Measurements from ENCODE around the gene ZBTB18. TPM values are rescaled to one million over a fixed set of nuclear protein-coding genes. Genes with fewer than 3 reads are reported as not detected.

The ZBTB18 gene
- total RNA-seq, 1 experiment from 2014 or later = 12.1 TPM

GRCh38 chr1:244095529-244095911 lies 44.4 kb downstream of the ZBTB18 start:
- H3K4me1 Mint-ChIP-seq = peaks cover 5 to 6% of the 10 kb centered on the region in 2 experiments
- H4K20me1 ChIP-seq (ENCODE audit: control insufficient read depth, insufficient read depth, insufficient read length) = no peaks in the 10 kb centered on the region
- no peak overlapping the region for H4K8ac ChIP-seq (replicated peaks; ENCODE audit: insufficient read length, low read depth, low read length)
- H3K23me2 ChIP-seq (ENCODE audit: insufficient read length, low read depth, low read length, poor library complexity, severe bottlenecking) = no peaks in the 10 kb centered on the region
- H3K4me3 Mint-ChIP-seq = no peak overlapping the region
- no peaks in the 10 kb centered on the region for H3K4me1 ChIP-seq (ENCODE audit: insufficient read depth, low read length)
- no peak overlapping the region for H2BK5ac ChIP-seq (ENCODE audit: insufficient read length, low read length)
- H3K9ac ChIP-seq (ENCODE audit: extremely low read depth, insufficient read length, low read length) = no peak overlapping the region
- H2BK12ac ChIP-seq (ENCODE audit: insufficient read length, low read depth, low read length) = no peak overlapping the region
- no peak overlapping the region for H3K23ac ChIP-seq (ENCODE audit: insufficient read length, low read depth, low read length)
- no peak overlapping the region for H3K14ac ChIP-seq (ENCODE audit: insufficient read depth, low read length)
- no peak for TF ChIP-seq CTCF (conservative IDR thresholded peaks at IDR 0.05)
- no peak overlapping the region for H4K5ac ChIP-seq (ENCODE audit: insufficient read length, low read depth, low read length)
- H2BK20ac ChIP-seq (ENCODE audit: low read depth, low read length, poor library complexity, severe bottlenecking) = no peak overlapping the region
- H3K4me2 ChIP-seq (ENCODE audit: insufficient read depth, insufficient read length, low read length) = no peak overlapping the region
- no peak overlapping the region for H4K91ac ChIP-seq (ENCODE audit: insufficient read length, low read depth, low read length)
- H3K79me2 ChIP-seq (ENCODE audit: insufficient read depth, low read length) = no peaks in the 10 kb centered on the region
- no peaks in the 10 kb centered on the region; the same call in 1 of the 2 replicates for H3K27me3 Mint-ChIP-seq (ENCODE audit: low read depth)
- no peak overlapping the region for H2AK5ac ChIP-seq (ENCODE audit: insufficient read length, low read length)
- no peak overlapping the region for H3T11ph ChIP-seq (ENCODE audit: low read length)
- no peak overlapping the region for H3K4ac ChIP-seq (ENCODE audit: low read depth, low read length)
- H3K27ac ChIP-seq (ENCODE audit: insufficient read length, low read depth, low read length) = no peak overlapping the region
- H2BK15ac ChIP-seq (ENCODE audit: low read depth, low read length) = no peak overlapping the region
- no peaks in the 10 kb centered on the region for H3K27me3 ChIP-seq (ENCODE audit: insufficient read depth, low read length)
- H3K27ac Mint-ChIP-seq = no peak overlapping the region
- no peaks in the 10 kb centered on the region; a peak in 1 of 5 replicates for H3K9me3 Mint-ChIP-seq
- no peaks in the 10 kb centered on the region for H3K79me1 ChIP-seq (ENCODE audit: insufficient read depth, low read depth, low read length, poor library complexity, severe bottlenecking)
- H3K9me3 ChIP-seq (ENCODE audit: control insufficient read depth, low read depth, low read length) = no peaks in the 10 kb centered on the region
- H2AFZ ChIP-seq (ENCODE audit: low read length) = no peak overlapping the region
- H3K36me3 Mint-ChIP-seq (ENCODE audit: insufficient read depth in 1 of 3, low read depth in 3 of 3) = 0 out of 7 replicates have a peak, but pooled peaks cover 0 to 4% (median 2%) of the 10 kb centered on the region in 3 experiments
- H3K18ac ChIP-seq (ENCODE audit: insufficient read length, low read depth, low read length) = no peak overlapping the region
- H3K56ac ChIP-seq (ENCODE audit: insufficient read length, low read depth, low read length) = no peak overlapping the region
- no CpG with 5 or more reads among the region's 4 CpGs for WGBS (ENCODE audit: extremely low coverage, insufficient read length, low lambda C conversion rate)
- DNase-seq = no peak
- H2BK120ac ChIP-seq (ENCODE audit: low read depth, low read length, poor library complexity, severe bottlenecking) = no peak overlapping the region

Measured in H9 (cell line).